HG02973 (cell line): Measurements from ENCODE around the gene IGF2R.

ENCODE experiments used
- ATAC-seq: cut with Tn5 transposase; IDR thresholded peaks from one replicate; pipeline ENCODE4 v1.9.1; 2021; ENCODE audit warnings: moderate library complexity; ENCODE audit not compliant: unreplicated experiment

The IGF2R gene

GRCh38 chr6:160070427-160070826, 101.5 kb downstream of the IGF2R start:
- ATAC-seq, result no peak

- no peak for ATAC-seq
Measured at GRCh38 chr6:160070831-160071230, 101.9 kb downstream of the IGF2R start.

- no peak for ATAC-seq
Measured at GRCh38 chr6:160071805-160072690, 103.2 kb downstream of the IGF2R start.

GRCh38 chr6:160073272-160073671, 104.4 kb downstream of the IGF2R start:
- no peak for ATAC-seq

GRCh38 chr6:160076009-160076408, 107.1 kb downstream of the IGF2R start:
- no peak for ATAC-seq

GRCh38 chr6:160077024-160077423, 108.1 kb downstream of the IGF2R start:
- ATAC-seq, result no peak

GRCh38 chr6:160077526-160077925, 108.6 kb downstream of the IGF2R start:
- no peak for ATAC-seq

GRCh38 chr6:160078883-160079685, 110.2 kb downstream of the IGF2R start:
- ATAC-seq, result no peak

GRCh38 chr6:160079686-160080043, 110.8 kb downstream of the IGF2R start:
- no peak for ATAC-seq

GRCh38 chr6:160080097-160080496, 111.2 kb downstream of the IGF2R start:
- no peak for ATAC-seq

- no peak for ATAC-seq
Measured at GRCh38 chr6:160081398-160081797, 112.5 kb downstream of the IGF2R start.

- no peak for ATAC-seq
Measured at GRCh38 chr6:160082627-160083026, 113.7 kb downstream of the IGF2R start.

- no peak for ATAC-seq
Measured at GRCh38 chr6:160084198-160084776, 115.4 kb downstream of the IGF2R start.

- ATAC-seq, result no peak
Measured at GRCh38 chr6:160085226-160085625, 116.3 kb downstream of the IGF2R start.

- ATAC-seq, result no peak
Measured at GRCh38 chr6:160085713-160086505, 117.0 kb downstream of the IGF2R start.

GRCh38 chr6:160086754-160087153, 117.9 kb downstream of the IGF2R start:
- ATAC-seq, result no peak

GRCh38 chr6:160088069-160088783, 119.3 kb downstream of the IGF2R start:
- ATAC-seq, result no peak

GRCh38 chr6:160088784-160089533, 120.1 kb downstream of the IGF2R start:
- no peak for ATAC-seq

- ATAC-seq, result no peak
Measured at GRCh38 chr6:160089534-160089897, 120.6 kb downstream of the IGF2R start.
